GM06990 (cell line): ENCODE data around the gene CDCA5.

ENCODE experiments used
- DNase-seq: peaks from one replicate; pipeline ENCODE4 v3.0.0-alpha.2; 2011; ENCODE audit not compliant: insufficient read length; ENCODE audit errors: extremely low read depth
- H3K27me3 ChIP-seq: replicated peaks from 2 replicates; pipeline ENCODE4 v1.6.0; 2011; ENCODE audit warnings: low read length; ENCODE audit not compliant: control insufficient read depth, insufficient read depth
- H3K36me3 ChIP-seq: 2 replicates; pipeline ENCODE4 v1.5.1; 2011; ENCODE audit warnings: low read length; ENCODE audit not compliant: control insufficient read depth, insufficient read depth
- H3K4me3 ChIP-seq: replicated peaks from 2 replicates; pipeline ENCODE4 v1.5.1; 2011; ENCODE audit warnings: low read depth, mild to moderate bottlenecking, control low read depth, low read length
- TF ChIP-seq, protein P1 (sequence below): IDR thresholded peaks from 2 replicates; pipeline ENCODE4 v1.5.1; 2011; ENCODE audit warnings: low read length, control low read depth, mild to moderate bottlenecking, inconsistent platforms; ENCODE audit not compliant: insufficient read depth, poor library complexity, severe bottlenecking

The CDCA5 gene

DNA sequence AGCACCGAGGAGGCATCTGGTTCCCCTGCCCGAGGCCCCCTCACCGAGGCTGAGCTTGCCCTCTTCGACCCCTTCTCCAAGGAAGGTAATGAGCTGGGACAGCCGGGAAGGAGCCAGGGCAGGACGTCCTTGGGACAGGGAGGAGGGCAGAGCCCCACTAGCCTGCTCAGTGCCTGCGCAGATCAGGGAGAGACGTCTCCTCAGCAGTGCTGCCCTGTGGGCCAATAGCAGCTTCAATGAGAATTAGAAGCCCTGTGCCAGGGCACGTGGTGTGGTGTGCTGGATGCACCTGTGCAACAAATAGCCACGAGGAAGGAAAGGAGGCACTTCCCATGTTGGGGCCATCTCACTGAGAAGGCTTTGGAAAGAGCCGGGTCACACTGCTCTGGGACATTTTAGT, 48.3 kb downstream of the CDCA5 start:
- DNase-seq, result no peak
- Histone ChIP-seq H3K27me3 (no peaks in the 10 kb centered on the region), H3K4me3 (no peak overlapping the region), H3K36me3 (peaks cover 11% of the 10 kb centered on the region)
- TF ChIP-seq, protein P1, sequence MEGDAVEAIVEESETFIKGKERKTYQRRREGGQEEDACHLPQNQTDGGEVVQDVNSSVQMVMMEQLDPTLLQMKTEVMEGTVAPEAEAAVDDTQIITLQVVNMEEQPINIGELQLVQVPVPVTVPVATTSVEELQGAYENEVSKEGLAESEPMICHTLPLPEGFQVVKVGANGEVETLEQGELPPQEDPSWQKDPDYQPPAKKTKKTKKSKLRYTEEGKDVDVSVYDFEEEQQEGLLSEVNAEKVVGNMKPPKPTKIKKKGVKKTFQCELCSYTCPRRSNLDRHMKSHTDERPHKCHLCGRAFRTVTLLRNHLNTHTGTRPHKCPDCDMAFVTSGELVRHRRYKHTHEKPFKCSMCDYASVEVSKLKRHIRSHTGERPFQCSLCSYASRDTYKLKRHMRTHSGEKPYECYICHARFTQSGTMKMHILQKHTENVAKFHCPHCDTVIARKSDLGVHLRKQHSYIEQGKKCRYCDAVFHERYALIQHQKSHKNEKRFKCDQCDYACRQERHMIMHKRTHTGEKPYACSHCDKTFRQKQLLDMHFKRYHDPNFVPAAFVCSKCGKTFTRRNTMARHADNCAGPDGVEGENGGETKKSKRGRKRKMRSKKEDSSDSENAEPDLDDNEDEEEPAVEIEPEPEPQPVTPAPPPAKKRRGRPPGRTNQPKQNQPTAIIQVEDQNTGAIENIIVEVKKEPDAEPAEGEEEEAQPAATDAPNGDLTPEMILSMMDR, result no peak

- no peaks in the 10 kb centered on the region for H3K27me3 ChIP-seq
- no peak overlapping the region for H3K4me3 ChIP-seq
- no peak for DNase-seq
- TF ChIP-seq, protein P1, result no peak
- H3K36me3 ChIP-seq, result peaks cover 11% of the 10 kb centered on the region
Measured at GRCh38 chr11:65034423-65034822, 49.4 kb downstream of the CDCA5 start.

DNA sequence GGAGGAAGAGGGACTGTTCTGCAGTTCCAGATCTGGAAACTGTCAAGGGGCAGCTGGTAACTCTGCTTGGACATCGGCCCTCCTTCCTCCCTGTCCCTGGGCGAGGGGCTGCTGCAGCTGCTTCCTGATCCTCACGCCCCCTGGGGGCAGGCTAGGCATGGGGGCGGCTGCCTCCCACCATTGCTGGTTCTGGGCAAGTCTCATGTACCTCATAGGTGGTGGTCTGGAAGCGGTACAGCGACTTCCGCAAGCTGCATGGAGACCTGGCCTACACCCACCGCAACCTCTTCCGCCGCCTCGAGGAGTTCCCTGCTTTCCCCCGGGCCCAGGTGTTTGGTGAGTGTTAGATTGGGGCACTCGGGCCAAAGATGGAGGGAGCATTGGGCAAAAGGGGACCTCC, 51.6 kb downstream of the CDCA5 start:
- H3K36me3 ChIP-seq, result peaks cover 7% of the 10 kb centered on the region
- TF ChIP-seq, protein P1, result no peak
- no peak for DNase-seq
- no peak overlapping the region for H3K4me3 ChIP-seq
- H3K27me3 ChIP-seq, result no peaks in the 10 kb centered on the region
